Type B pancreatic cell (in vitro differentiated cells): ENCODE data around the gene CLTCL1. TPM values are rescaled to one million over a fixed set of nuclear protein-coding genes. Genes with fewer than 3 reads are reported as not detected.

Experiments
- DNase-seq: peaks from one replicate; pipeline ENCODE4 v3.0.0; 2021; ENCODE audit warnings: mixed read lengths; ENCODE audit not compliant: unreplicated experiment; ENCODE audit errors: extremely low spot score
- H3K27ac Mint-ChIP-seq: 2 replicates; pipeline ENCODE4 v1.8.0; 2021; ENCODE audit warnings: mild to moderate bottlenecking, mixed read lengths
- H3K27me3 Mint-ChIP-seq: 2 replicates; pipeline ENCODE4 v1.8.0; 2021; ENCODE audit warnings: mixed read lengths
- H3K36me3 Mint-ChIP-seq: 2 replicates; pipeline ENCODE4 v1.8.0; 2021; ENCODE audit warnings: mixed read lengths
- H3K4me1 Mint-ChIP-seq: one replicate; pipeline ENCODE4 v1.8.0; 2021; ENCODE audit warnings: mixed read lengths; ENCODE audit not compliant: unreplicated experiment
- H3K4me3 Mint-ChIP-seq: 2 replicates; pipeline ENCODE4 v1.8.0; 2021; ENCODE audit warnings: mild to moderate bottlenecking, mixed read lengths
- H3K9me3 Mint-ChIP-seq: 2 replicates; pipeline ENCODE4 v1.8.0; 2021; ENCODE audit warnings: mixed read lengths
- CTCF ChIP-seq: fragments of 200-600 bp; sonication (generic); conservative IDR thresholded peaks from 2 replicates; pipeline ENCODE4 v1.5.0; 2021; ENCODE audit warnings: antibody characterized with exemption, mild to moderate bottlenecking
- total RNA-seq: library from RNA; stranded (reverse); gene quantifications from 2 replicates; pipeline ENCODE4 v1.2.1, GENCODE V29; 2021; ENCODE audit warnings: low replicate concordance

The CLTCL1 gene
- total RNA-seq, 1 donor from 2014 or later, result 11.6 TPM

DNA sequence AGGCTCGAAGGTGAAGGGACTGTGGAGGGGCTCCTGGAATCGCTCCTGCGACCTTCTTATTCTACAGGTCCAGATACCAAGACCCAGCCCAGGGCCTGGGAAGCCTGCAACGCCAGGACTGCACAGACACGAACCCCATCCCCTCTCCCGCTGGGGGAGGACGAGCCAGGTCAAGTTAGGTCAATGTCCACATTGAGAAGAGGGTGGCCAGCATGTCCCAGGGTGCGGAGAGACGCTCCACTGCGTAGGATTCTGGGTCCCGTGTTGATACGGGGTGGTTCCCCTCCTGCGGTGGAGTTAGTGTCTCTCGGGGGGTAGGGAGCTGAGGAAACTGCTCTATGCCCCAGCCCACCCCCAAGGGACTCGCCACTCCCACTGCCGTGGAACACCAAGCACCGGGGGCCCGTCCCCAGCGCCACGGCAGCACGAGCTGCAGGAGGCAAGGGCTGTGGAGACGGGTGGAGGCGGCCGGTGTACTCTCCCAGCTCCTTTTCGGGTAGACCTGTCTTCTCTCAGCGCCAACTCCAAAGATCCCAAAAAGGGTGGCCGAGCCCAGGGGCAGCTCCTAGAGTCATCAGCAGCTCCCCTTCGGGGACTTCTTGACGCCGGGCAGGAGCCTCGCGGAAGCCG is 143.0 kb downstream of the CLTCL1 start:
- DNase-seq, result no peak
- TF ChIP-seq CTCF, result no peak
- Mint-ChIP-seq H3K27me3 (peaks cover 64% of the 10 kb centered on the region), H3K9me3 (no peaks in the 10 kb centered on the region), H3K36me3 (peaks cover 9% of the 10 kb centered on the region), H3K4me3 (no peak overlapping the region), H3K27ac (no peak overlapping the region), H3K4me1 (peaks cover 16% of the 10 kb centered on the region)

- TF ChIP-seq CTCF, result no peak
Measured at GRCh38 chr22:19147195-19147780, 144.2 kb downstream of the CLTCL1 start.

DNA sequence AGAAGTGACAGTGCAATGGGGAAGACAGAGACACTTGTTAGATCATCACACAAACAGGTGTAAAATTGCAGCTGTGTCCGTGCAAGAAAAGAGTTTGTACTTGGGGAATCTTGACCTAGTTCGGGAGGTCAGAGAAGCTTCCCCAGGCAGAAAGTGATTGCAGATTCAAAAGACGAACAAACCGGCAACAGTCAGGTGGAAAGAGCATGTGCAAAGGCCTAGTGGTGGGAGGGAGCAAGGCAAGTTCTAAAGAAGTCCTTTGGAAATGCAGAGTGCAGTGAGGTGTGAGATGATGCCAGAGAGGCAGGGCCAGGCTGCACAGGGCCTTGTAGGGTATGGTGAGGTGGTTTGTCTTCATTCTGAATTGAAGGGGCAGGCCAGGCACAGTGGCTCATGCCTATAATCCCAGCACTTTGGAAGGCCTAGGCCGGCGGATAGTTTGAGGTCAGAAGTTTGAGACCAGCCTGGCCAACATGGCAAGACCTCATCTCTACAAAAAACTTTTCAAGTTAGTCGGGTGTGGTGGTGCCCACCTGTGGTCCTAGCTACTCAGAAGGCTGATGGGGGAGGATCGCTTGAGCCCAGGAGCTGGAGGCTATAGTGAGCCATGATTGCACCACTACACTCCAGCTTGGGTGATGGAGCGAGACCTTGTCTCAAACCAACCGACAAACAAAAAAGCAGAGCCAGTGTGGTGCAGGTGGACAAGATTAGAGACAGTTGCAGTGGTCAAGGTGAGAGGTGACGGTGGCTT is 145.1 kb downstream of the CLTCL1 start:
- H3K36me3 Mint-ChIP-seq, result peaks cover 5% of the 10 kb centered on the region
- H3K4me1 Mint-ChIP-seq, result peaks cover 16% of the 10 kb centered on the region
- H3K9me3 Mint-ChIP-seq, result no peaks in the 10 kb centered on the region
- DNase-seq, result no peak
- TF ChIP-seq CTCF, result no peak
- no peak overlapping the region for H3K27ac Mint-ChIP-seq
- peaks cover 46% of the 10 kb centered on the region for H3K27me3 Mint-ChIP-seq
- H3K4me3 Mint-ChIP-seq, result no peak overlapping the region

More at GRCh38 chr22:19147195-19147780, 144.2 kb downstream of the CLTCL1 start:
- H3K4me1 Mint-ChIP-seq, result peaks cover 16% of the 10 kb centered on the region
- no peak for DNase-seq
- H3K27ac Mint-ChIP-seq, result no peak overlapping the region
- no peaks in the 10 kb centered on the region for H3K9me3 Mint-ChIP-seq
- peaks cover 5% of the 10 kb centered on the region for H3K36me3 Mint-ChIP-seq
- no peak overlapping the region for H3K4me3 Mint-ChIP-seq
- H3K27me3 Mint-ChIP-seq, result peaks cover 55% of the 10 kb centered on the region

DNA sequence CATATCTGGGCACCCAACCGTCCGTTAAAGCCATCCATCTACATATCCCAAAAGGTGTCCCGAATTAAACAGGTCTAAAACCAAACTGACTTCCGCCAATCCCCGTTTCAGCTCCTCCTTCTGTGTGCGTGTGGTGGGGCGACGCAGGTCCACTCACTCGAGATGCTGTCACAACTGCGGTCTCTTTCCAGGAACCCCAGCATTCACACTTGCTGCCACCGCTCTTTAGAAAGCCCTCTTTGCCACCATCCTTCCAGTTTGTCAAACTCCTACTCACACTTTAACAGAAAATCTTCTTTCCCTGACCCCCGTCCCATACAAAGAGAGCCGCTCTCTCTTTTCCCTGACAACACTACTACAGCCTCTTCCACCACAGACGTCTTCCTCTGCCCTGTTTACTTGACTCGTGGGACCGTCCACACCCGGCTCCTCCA is 147.5 kb downstream of the CLTCL1 start:
- Mint-ChIP-seq H3K4me3 (peak overlapping the region; percentile 97), H3K9me3 (no peaks in the 10 kb centered on the region), H3K27ac (peak overlapping the region; percentile 92), H3K36me3 (peaks cover 5% of the 10 kb centered on the region), H3K27me3 (peaks cover 35% of the 10 kb centered on the region), H3K4me1 (peaks cover 12% of the 10 kb centered on the region)
- TF ChIP-seq CTCF, result no peak
- DNase-seq, result no peak

DNA sequence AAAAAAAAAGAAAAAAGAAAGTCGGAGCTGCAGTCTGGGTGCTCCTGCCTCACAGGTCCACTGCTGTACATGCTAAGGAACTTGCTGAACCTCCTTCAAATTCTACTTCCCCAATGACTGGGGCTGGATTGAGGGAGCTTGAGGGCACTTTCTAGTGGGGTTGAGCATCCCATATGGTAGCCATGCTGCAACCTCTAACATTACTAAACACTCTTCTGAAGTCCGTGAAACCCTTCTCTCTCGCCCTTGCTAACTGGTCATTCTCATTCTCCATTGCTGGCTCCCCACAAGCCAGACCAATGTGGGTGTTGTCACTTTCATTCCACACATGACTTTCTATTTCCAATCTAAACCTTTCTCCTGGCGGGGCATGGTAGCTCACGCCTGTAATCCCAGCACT is 148.3 kb downstream of the CLTCL1 start:
- TF ChIP-seq CTCF, result no peak
- no peak overlapping the region for H3K27ac Mint-ChIP-seq
- no peaks in the 10 kb centered on the region for H3K9me3 Mint-ChIP-seq

More for the DNA sequence above, 148.3 kb downstream of the CLTCL1 start:
- DNase-seq, result no peak
- H3K27me3 Mint-ChIP-seq, result peaks cover 29% of the 10 kb centered on the region
- peak overlapping the region; percentile 97 for H3K4me3 Mint-ChIP-seq
- H3K36me3 Mint-ChIP-seq, result peaks cover 5% of the 10 kb centered on the region
- H3K4me1 Mint-ChIP-seq, result peaks cover 12% of the 10 kb centered on the region
